GM21367 (cell line): ENCODE data around the gene GARIN5A.
A peak's percentile ranks its signal among the peaks of the same experiment; 100 is the strongest.

Source experiments
- ATAC-seq: cut with Tn5 transposase; IDR thresholded peaks from one replicate; pipeline ENCODE4 v1.9.1; 2021; ENCODE audit not compliant: unreplicated experiment

GARIN5A gene

DNA sequence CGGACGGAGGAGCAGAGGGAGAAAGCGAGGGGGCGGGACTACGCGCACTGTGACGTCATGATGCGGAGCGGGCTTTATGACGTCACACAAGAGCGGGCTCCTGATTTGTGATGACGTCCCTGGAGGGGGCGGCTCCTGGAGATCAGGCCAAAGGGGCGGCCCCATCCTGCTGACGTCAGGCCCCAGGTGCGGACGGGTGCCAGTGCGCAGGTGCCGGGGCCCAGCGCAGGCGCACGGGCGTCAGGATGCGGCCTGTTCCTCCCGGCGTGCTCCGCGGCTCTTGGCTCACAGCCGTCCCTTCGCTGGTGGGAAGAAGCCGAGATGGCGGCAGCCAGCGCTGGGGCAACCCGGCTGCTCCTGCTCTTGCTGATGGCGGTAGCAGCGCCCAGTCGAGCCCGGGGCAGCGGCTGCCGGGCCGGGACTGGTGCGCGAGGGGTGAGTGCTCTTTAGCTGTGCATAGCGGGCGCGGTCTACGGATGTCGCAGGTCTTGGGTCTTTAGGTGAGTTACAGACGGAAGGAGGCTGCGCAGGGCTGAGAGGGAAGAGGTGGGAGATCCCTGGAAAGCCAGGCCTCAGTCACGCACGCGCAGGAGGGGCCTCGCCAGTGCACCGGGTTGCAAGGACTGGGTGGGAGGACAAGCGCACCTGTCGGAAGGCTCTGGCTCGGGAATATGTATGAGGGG is at the start of gene GARIN5A, which contains the start of gene EMC10:
TSS of gene GARIN5A (minus strand) at position 625 of the 683 bp plus-strand sequence. CDS start at position 165, 460 bp downstream.
TSS of gene EMC10 (plus strand) at position 284 of the 683 bp plus-strand sequence. CDS start at position 322, 38 bp downstream.
- peak; percentile 57 for ATAC-seq

DNA sequence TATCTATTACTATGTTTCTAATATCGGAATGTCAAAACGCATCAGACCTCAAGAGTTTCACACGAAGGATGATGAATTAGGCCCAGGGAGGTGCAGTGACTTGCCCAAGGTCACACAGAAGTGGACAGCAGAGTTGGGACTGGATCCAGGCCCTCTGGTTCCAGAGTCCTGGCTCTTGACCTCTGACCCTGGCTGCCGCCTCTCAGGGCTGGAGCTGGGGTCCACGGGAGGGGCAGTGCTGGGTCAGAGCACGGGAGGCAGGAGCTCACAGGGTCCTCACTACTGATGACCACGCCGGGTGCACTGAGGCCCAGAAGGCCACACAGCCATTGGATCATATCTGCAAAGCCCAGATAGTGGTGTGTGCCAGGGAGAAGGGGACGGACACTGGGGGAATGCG is 46.2 kb upstream of the GARIN5A start:
- ATAC-seq: no peak

- ATAC-seq: no peak
Observed at GRCh38 chr19:50520822-50521465, 44.3 kb upstream of the GARIN5A start.

- ATAC-seq: no peak
Observed at GRCh38 chr19:50519006-50519575, 42.4 kb upstream of the GARIN5A start.

DNA sequence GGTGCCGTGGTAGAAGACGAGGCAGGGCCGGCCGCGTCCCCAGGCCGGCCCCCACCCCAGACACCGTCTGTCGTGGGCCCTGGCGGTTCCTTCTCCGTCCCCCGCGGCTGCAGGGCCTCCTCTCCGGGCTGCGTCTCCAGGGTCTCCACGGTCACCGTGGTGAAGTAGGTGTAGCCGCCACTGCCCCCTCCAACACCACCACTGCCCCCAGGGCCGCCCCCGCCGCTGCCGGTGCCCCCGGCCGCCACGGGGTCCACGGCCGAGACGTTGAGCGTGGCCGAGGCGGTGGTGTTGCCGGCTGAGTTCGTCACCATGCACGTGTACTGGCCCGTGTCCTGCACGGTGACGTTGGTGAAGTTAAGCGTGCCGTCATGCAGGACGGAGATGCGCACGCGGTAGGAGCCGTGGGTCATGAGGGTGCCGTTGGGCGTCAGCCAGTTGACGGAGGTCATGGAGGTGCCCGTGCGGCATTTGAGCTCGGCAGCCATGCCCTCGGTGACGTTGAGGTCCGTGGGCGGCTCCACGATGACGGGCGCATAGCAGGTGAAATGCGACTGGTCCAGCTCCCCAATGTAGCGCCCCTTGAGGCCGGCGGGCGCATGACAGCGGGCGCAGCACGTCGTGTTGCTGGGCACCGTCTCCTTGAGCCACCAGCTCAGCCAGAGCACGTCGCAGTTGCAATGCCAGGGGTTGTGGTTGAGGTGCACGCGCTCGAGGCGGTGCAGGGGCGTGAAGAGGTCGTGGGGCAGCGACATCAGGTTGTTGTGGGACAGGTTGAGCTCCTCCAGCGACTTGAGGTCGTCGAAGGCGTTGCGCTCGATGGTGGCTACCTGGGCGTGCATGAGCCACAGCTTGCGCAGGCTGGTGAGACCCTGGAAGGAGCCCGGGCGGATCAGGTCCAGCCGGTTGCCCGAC is 41.7 kb upstream of the GARIN5A start:
- no peak for ATAC-seq

DNA sequence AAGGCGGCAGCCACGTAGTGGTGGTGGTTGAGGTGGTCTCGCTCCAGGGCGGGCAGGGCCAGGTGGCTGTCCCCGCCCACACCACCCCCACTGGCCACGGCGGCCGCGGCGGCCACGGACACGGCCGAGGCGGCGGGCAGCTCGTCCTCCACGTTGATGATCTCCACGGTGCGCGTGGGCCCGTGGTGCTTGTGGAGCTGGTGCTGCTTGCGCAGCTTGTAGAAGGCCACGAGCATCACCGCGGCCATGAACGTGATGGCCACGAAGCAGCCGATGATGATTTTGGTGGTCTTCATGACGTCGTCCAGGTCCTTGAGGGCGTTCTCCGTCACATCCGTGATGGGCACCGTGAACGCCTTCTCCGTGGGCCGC is 41.0 kb upstream of the GARIN5A start:
- no peak for ATAC-seq

GRCh38 chr19:50516964-50517703 is 40.5 kb upstream of the GARIN5A start:
- ATAC-seq: no peak

- ATAC-seq: no peak
Observed at GRCh38 chr19:50516456-50516855, 39.8 kb upstream of the GARIN5A start.

GRCh38 chr19:50515168-50515561 is 38.5 kb upstream of the GARIN5A start:
- ATAC-seq: no peak

DNA sequence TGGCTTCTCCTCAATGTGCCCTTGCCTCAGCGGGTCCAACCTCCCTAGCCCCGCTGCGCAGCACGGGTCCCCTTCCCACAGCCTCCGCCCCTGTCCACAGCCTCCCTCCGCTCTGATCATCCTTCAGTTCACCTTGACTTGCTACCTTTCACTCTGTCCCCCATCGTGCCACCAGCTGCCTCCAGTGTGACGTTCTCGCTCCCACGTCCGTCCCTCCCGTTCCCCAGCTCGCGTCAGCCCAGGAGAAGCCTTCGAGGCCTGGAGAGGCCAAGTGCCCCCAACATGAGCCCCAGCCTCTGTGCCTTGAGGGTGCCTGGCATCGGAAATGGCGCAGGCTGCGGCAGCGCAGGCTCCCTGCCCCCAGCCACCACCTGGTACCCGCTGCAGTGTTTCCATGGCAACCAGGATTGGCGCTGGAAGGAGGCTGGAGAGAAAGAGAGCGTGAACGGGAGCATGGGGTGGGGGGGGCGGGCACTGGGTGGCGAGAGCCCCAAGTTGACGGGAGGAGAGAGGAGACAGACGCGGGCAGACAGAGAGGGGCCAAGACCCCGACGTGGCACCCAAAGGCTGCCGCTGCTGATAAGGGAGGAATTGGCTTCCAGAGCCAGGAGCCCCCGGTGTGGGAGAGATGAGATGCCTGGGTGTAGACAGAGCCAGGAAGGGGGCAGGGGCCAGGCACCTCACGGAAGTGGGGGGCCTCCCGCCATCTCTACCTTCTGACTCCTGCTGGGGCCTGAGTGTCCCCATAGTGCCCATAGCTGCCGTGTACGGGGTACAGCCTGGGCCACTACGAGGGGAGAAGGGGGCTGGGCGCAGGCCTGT is 37.9 kb upstream of the GARIN5A start:
- no peak for ATAC-seq

GRCh38 chr19:50513746-50514345 is 37.2 kb upstream of the GARIN5A start, which contains the start of gene ASPDH:
TSS of gene ASPDH (minus strand) at chr19:50513913. CDS start at chr19:50513823, 90 bp downstream.
- ATAC-seq: no peak

DNA sequence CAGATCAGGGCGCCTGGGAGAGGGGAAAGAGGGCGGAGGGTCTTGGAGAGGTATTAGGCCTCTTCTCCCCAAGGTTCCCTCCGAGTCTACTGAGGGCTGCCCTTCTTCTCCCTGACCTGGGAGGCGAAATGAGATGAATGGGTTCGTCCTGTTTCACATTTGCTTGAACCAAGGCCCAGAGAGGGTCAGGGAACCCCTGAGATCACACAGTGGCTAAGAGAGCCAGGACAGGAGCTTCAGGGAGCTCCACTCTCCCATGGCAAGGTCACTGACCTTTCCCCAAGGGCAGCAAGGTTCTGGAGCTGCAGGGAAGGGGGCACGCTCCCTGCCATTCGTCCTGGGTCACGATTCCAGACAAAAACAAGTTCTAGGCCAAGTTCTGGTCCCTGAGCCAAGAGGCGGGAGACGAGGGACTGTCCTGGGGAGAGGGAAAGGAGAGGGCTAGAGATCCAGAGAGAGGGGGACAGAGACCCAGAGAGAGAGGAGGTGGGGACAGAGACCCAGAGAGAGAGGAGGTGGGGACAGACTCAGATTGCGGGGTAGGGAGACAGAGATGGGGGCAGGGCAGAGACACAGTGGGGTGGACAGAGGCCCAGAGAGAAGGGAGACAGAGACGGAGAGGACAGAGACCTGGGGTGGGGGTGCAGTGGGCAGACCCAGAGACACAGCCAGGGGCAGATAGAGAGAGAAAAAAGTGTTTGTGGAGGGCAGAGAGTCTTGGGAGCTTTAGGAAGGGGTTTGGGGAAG is 36.5 kb upstream of the GARIN5A start:
- ATAC-seq: no peak

GRCh38 chr19:50512112-50512998 is 35.7 kb upstream of the GARIN5A start:
- no peak for ATAC-seq

DNA sequence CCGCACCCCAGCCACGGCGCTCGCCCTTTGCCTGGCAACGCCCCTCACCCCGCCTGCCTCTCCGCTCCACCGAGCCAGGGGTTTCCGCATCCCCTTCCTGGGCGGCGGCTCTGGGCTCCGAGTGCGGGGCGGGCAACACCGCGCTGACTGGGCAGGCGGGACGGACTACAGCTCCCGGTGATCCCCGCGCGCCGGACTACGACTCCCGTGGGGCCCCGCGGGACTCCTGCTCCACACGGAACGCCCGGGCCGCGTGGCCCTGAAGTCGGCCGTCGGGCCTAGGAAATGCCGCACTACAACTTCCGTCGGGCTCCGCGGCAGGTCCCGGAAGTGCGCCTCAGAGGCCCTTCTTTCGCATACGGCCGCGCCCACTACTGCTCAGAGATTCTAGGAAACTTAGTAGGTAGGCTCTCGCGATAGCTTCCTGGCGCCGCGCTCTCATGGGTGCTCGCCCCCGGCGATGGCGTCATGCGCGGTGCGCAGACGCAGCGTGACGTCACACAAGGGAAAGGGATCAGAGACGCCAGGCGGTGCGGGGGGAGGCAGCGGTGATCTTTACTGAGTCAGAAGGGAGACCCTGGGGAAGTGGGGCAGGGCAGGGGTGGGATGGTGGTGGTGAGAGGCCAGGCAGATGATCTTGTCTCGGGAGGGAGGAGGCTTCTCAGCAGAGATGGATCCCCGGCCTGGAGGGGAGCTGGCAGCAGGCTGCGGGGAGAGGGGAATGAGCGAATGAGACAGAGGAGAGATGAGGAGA is 34.6 kb upstream of the GARIN5A start, which contains the start of gene JOSD2:
TSS of gene JOSD2 (minus strand) at position 123 of the 754 bp plus-strand sequence. CDS start 760 bp downstream, outside the sequence.
- peak; percentile 72 for ATAC-seq

- ATAC-seq: no peak
Observed at GRCh38 chr19:50510700-50511068, 34.0 kb upstream of the GARIN5A start.

DNA sequence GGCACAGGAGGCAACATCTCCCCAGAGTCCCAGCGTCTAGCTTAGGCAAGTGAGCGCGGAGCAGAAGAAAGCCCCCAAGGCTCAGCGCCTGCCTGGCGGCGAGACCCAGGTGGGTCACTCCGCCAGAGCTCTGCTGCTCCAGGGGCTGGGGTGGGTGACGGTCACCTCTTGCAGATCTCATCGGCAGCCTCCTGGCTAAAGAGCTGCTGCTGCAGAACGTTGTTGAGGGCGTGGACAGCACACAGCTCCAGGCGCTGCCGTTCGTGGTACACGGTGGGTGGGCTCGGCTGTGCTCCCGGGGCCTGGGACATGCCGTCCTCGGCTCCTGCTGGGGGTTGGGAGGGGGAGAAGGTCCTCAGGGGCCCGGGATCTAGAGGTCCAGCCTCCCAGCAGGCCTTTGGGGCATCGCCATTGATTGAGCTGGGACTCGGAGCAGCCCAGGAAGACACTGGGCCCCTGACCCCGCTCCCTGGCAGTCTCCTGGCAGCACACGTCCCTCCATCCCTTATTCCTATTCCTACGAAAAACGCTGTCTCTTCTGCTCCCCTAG is 33.5 kb upstream of the GARIN5A start:
- ATAC-seq: no peak
